Osteoblast (primary cell): ENCODE results near the gene ACTR1A. TPM values are rescaled to one million over a fixed set of nuclear protein-coding genes. Genes with fewer than 3 reads are reported as not detected.

Experiments
- DNase-seq: peaks from one replicate; pipeline ENCODE4 v3.0.0; 2011; ENCODE audit warnings: low spot score, mixed read lengths; ENCODE audit not compliant: insufficient read length; ENCODE audit errors: missing footprints
- H2AFZ ChIP-seq: 2 replicates; pipeline ENCODE4 v1.6.0; 2011; ENCODE audit warnings: mild to moderate bottlenecking, low read length
- H3K27ac ChIP-seq: 2 replicates; pipeline ENCODE4 v1.5.1; 2011; ENCODE audit warnings: mild to moderate bottlenecking, low read depth, low read length, moderate library complexity
- H3K27me3 ChIP-seq: 2 replicates; pipeline ENCODE4 v1.6.0; 2012; ENCODE audit warnings: mild to moderate bottlenecking, control low read depth, inconsistent platforms, low read length, moderate library complexity; ENCODE audit not compliant: insufficient read depth
- H3K36me3 ChIP-seq: 2 replicates; pipeline ENCODE4 v1.5.1; 2011; ENCODE audit warnings: mild to moderate bottlenecking, low read length, control low read depth, moderate library complexity; ENCODE audit not compliant: insufficient read depth
- H3K4me1 ChIP-seq: 2 replicates; pipeline ENCODE4 v1.5.1; 2011; ENCODE audit warnings: mild to moderate bottlenecking, low read length, control low read depth, moderate library complexity; ENCODE audit not compliant: insufficient read depth
- H3K4me2 ChIP-seq: 2 replicates; pipeline ENCODE4 v1.6.0; 2011; ENCODE audit warnings: mild to moderate bottlenecking, low read length; ENCODE audit not compliant: insufficient read depth
- H3K4me3 ChIP-seq: fragments of 200-600 bp; sonication (generic); 3 replicates; pipeline ENCODE4 v1.5.1; 2012; ENCODE audit warnings: mild to moderate bottlenecking, low read length, inconsistent platforms; ENCODE audit not compliant: insufficient read depth
- H3K79me2 ChIP-seq: 2 replicates; pipeline ENCODE4 v1.6.0; 2012; ENCODE audit warnings: mild to moderate bottlenecking, low read length, control low read depth, inconsistent platforms; ENCODE audit not compliant: insufficient read depth
- H3K9me3 ChIP-seq: 2 replicates; pipeline ENCODE4 v1.5.1; 2011; ENCODE audit warnings: low read depth, low read length, control low read depth
- H4K20me1 ChIP-seq: 2 replicates; pipeline ENCODE4 v1.6.0; 2012; ENCODE audit warnings: mild to moderate bottlenecking, low read length, control low read depth; ENCODE audit not compliant: insufficient read depth
- total RNA-seq: library from RNA; depleted of rRNA; stranded (reverse); fragments of >200 nt; gene quantifications from 2 replicates; pipeline ENCODE4 v1.2.3, GENCODE V29; 2012
- TF ChIP-seq, protein P1 (sequence below): IDR thresholded peaks from 2 replicates; pipeline ENCODE4 v1.5.1; 2011; ENCODE audit warnings: mild to moderate bottlenecking, low read depth, low read length, moderate library complexity; ENCODE audit errors: extremely low read depth

Gene ACTR1A
- total RNA-seq, 1 donor, result 105 TPM

DNA sequence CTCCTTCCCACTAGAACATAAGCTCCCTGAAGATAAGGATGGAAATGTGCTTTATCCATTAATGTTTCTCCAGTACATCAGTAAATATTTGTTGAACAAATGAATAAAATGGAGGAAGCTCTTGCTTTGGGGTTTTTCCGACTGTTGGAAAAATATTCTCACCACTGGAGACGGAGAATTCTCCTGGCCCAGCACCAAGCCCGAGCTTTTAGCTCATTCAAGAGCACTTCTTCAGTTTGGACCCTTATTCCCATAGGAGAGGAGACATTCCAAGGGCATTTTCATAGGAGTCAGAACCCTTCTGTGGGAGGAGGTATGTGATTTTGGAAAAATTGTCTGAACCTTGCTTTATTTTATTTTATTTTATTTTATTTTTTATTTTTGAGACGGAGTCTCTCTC is 22.2 kb upstream of the ACTR1A start:
- TF ChIP-seq, protein P1, sequence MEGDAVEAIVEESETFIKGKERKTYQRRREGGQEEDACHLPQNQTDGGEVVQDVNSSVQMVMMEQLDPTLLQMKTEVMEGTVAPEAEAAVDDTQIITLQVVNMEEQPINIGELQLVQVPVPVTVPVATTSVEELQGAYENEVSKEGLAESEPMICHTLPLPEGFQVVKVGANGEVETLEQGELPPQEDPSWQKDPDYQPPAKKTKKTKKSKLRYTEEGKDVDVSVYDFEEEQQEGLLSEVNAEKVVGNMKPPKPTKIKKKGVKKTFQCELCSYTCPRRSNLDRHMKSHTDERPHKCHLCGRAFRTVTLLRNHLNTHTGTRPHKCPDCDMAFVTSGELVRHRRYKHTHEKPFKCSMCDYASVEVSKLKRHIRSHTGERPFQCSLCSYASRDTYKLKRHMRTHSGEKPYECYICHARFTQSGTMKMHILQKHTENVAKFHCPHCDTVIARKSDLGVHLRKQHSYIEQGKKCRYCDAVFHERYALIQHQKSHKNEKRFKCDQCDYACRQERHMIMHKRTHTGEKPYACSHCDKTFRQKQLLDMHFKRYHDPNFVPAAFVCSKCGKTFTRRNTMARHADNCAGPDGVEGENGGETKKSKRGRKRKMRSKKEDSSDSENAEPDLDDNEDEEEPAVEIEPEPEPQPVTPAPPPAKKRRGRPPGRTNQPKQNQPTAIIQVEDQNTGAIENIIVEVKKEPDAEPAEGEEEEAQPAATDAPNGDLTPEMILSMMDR, result no peak

DNA sequence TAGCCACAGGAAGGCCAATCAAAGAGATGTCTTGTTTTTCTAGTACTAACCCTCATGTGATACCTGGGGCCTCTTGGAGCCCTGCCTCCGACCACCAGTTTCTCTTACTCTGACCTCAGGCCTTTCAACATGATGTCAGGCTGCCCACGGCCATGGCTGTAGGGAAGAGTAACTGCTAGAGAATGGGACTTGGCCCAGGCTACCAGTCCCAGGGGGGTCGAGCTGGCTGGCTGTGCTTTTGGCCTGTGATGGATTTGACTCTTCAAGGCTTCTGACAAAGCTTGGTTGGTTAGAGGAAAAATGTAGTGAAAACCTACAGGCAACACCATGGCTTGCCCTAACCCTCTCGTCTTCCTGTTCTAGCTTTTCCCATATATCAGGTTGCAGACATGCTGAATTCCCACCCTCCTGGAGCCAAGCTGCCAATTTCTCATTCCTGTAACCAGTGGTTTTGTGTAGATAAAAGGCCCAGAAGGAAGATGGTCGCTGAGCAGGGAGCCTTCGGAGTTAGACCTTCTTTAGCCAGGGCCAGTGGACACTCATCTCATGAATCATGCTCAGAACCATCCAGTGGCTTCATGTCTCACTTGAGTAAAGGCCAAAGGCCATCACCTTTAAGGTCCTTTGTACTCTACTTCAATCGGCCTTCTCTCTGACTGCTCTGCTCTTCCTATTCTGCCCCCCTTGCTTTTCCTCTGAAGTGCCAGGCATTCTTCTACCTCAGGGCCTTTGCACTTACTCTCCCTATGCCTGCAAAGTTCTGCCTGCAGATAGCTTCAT is 20.9 kb upstream of the ACTR1A start:
- Histone ChIP-seq H3K4me3 (peak overlapping the region; percentile 5), H3K9me3 (no peaks in the 10 kb centered on the region), H4K20me1 (peaks cover 14% of the 10 kb centered on the region), H3K27ac (peak overlapping the region; percentile 81), H3K4me2 (peak overlapping the region; percentile 47), H2AFZ (peak overlapping the region; percentile 38), H3K27me3 (no peaks in the 10 kb centered on the region), H3K79me2 (peaks cover 23% of the 10 kb centered on the region), H3K4me1 (peaks cover 26% of the 10 kb centered on the region), H3K36me3 (no peaks in the 10 kb centered on the region)
- peak; percentile 85 for DNase-seq
- TF ChIP-seq, protein P1, result no peak

More for the DNA sequence above, 22.2 kb upstream of the ACTR1A start:
- Histone ChIP-seq H4K20me1 (peaks cover 14% of the 10 kb centered on the region), H3K79me2 (peaks cover 23% of the 10 kb centered on the region), H3K9me3 (no peaks in the 10 kb centered on the region), H3K4me2 (no peak overlapping the region), H3K27me3 (no peaks in the 10 kb centered on the region), H3K4me3 (no peak overlapping the region), H3K36me3 (no peaks in the 10 kb centered on the region), H3K4me1 (peaks cover 26% of the 10 kb centered on the region), H3K27ac (no peak overlapping the region), H2AFZ (no peak overlapping the region)
- no peak for DNase-seq

DNA sequence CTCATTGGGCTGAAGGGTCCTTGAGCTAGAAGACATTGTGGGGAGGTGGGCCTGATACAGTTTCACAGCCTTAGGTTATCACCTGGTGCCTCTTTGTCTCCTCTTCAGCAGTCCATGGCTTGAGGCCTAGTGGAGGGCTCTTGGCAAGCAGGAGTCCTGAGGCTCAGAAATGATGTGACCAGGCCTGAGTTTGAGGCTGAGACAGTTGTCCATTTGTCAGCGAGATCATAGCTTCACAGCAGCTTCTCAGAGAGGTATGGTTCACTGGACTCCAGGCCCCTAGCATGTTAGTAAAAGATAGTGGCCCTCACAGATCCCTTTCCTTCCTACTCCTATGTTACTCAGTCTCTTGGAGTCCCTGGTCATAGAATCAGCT is 20.4 kb upstream of the ACTR1A start:
- H2AFZ ChIP-seq, result no peak overlapping the region
- DNase-seq, result peak; percentile 76
- peak overlapping the region; percentile 81 for H3K27ac ChIP-seq
- H3K4me2 ChIP-seq, result peak overlapping the region; percentile 1
- no peak overlapping the region for H3K4me3 ChIP-seq
- peaks cover 24% of the 10 kb centered on the region for H3K4me1 ChIP-seq
- peaks cover 23% of the 10 kb centered on the region for H3K79me2 ChIP-seq
- H3K36me3 ChIP-seq, result peaks cover 2% of the 10 kb centered on the region
- H3K27me3 ChIP-seq, result no peaks in the 10 kb centered on the region
- TF ChIP-seq, protein P1, result no peak
- H3K9me3 ChIP-seq, result no peaks in the 10 kb centered on the region
- H4K20me1 ChIP-seq, result peaks cover 18% of the 10 kb centered on the region

DNA sequence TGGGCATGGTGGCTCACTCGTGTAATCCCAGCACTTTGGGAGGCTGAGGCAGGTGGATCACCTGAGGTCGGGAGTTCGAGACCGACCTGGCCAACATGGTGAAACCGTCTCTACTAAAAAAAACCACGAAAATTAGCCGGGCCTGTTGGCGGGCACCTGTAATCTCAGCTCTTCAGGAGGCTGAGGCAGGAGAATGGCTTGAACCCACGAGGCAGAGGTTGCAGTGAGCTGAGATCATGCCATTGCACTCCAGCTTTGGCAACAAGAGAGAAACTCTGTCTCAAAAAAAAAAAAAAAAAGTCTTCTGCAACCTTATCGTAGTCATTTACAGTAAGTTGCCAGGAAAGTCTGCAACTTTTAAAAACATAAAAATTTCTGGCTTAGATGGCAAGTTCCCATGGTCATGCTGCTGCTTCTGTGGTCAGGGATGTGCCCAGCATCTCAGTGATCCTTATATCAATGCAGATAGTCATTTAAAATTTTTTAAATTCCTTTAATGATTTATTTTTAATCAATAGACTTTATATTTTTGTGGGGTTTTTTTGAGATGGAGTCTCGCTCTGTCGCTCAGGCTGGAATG is 16.8 kb upstream of the ACTR1A start:
- Histone ChIP-seq H2AFZ (no peak overlapping the region), H3K4me1 (peaks cover 27% of the 10 kb centered on the region), H3K4me3 (no peak overlapping the region), H3K36me3 (peaks cover 6% of the 10 kb centered on the region), H3K27ac (no peak overlapping the region), H3K4me2 (no peak overlapping the region), H3K79me2 (peaks cover 29% of the 10 kb centered on the region), H4K20me1 (peaks cover 26% of the 10 kb centered on the region), H3K9me3 (no peaks in the 10 kb centered on the region), H3K27me3 (no peaks in the 10 kb centered on the region)
- TF ChIP-seq, protein P1, result no peak
- no peak for DNase-seq
